Kidney (tissue), 14 donors: ENCODE data around the gene ADAMTS17. TPM values are rescaled to one million over a fixed set of nuclear protein-coding genes. Genes with fewer than 3 reads are reported as not detected.

Experiments
- DNase-seq, 5 donors: peaks; one replicate each; pipeline ENCODE4 v3.0.0-alpha.2; 2013 to 2020
- FAIRE-seq: peaks from 2 replicates; lab custom pipeline; 2012; peaks lifted over from hg19 to GRCh38; lab: Jason Lieb, UNC
- H3K27ac ChIP-seq, 2 donors: one replicate each; pipeline ENCODE4 v1.7.0; 2013; ENCODE audit warnings: low read depth in 2 of 2, low read length in 2 of 2, inconsistent platforms in 1 of 2
- H3K27me3 ChIP-seq: one replicate; pipeline ENCODE4 v1.7.1; 2013; ENCODE audit warnings: low read length, inconsistent platforms; ENCODE audit not compliant: control insufficient read depth, insufficient read depth
- H3K36me3 ChIP-seq, 3 donors: one replicate each; pipeline versions ENCODE4 v1.7.0 to v1.7.1; 2013; ENCODE audit warnings: low read length in 3 of 3, control low read depth in 1 of 3, inconsistent platforms in 1 of 3; ENCODE audit not compliant: insufficient read depth in 3 of 3, control insufficient read depth in 2 of 3
- H3K4me1 ChIP-seq, 3 donors: one replicate each; pipeline versions ENCODE4 v1.7.0 to v1.7.1; 2013; ENCODE audit warnings: low read length in 3 of 3, inconsistent platforms in 1 of 3, low read depth in 1 of 3; ENCODE audit not compliant: control insufficient read depth in 2 of 3, insufficient read depth in 2 of 3
- H3K4me3 ChIP-seq, 3 donors: one replicate each; pipeline versions ENCODE4 v1.7.0 to v1.8.1; 2013; ENCODE audit warnings: low read length in 3 of 3, control low read depth in 1 of 3, inconsistent platforms in 1 of 3
- H3K9ac ChIP-seq, 3 donors: one replicate each; pipeline versions ENCODE4 v1.7.0 to v1.7.1; 2013; ENCODE audit warnings: low read length in 3 of 3, control low read depth in 1 of 3, inconsistent platforms in 1 of 3
- H3K9me3 ChIP-seq, 3 donors: one replicate each; pipeline versions ENCODE4 v1.7.0 to v1.7.1; 2013; ENCODE audit warnings: low read length in 3 of 3, control low read depth in 1 of 3, inconsistent platforms in 1 of 3; ENCODE audit not compliant: control insufficient read depth in 2 of 3, insufficient read depth in 1 of 3
- intact Hi-C: fragments of 100-400 bp; cut with DNase I; formaldehyde crosslinking; loops from one replicate; pipeline ENCODE4 v1.11.1; 2022
- polyA plus RNA-seq: library from polyadenylated mRNA; stranded (reverse); fragments of 350-450 nt; fragmentation: Illumina TruSeq; extraction: RNeasy Lipid Tissue Mini Kit (QIAGEN cat#74804); gene quantifications from one replicate; pipeline ENCODE4 v1.2.3, GENCODE V29; 2014; ENCODE audit warnings: low read depth, low replicate concordance; ENCODE audit not compliant: insufficient read depth
- total RNA-seq: library from RNA; stranded (reverse); fragmentation: NEBNext Ultra II Directional; extraction: Animal tissue kit (Norgen Biotek cat#: 25700); gene quantifications from one replicate; pipeline ENCODE4 v1.2.1, GENCODE V29; 2021
- TF ChIP-seq, protein P1 (sequence below): IDR thresholded peaks from 3 replicates; pipeline ENCODE4 v1.5.1; 2012; ENCODE audit warnings: mild to moderate bottlenecking, moderate library complexity, borderline replicate concordance; ENCODE audit not compliant: insufficient read depth; ENCODE audit errors: extremely low read depth
- donor health status: control.
- donor health status: control.
- donor health status: control.
- donor health status: control.
- donor health status: control.
- donor health status: DM: yes; HTN: yes; CAD: no.
- donor health status: Normal renal cell carcinoma (clear cell type).

The ADAMTS17 gene
- total and polyA plus RNA-seq, 2 donors from 2014 or later, result 1.7 to 2.2 TPM

DNA sequence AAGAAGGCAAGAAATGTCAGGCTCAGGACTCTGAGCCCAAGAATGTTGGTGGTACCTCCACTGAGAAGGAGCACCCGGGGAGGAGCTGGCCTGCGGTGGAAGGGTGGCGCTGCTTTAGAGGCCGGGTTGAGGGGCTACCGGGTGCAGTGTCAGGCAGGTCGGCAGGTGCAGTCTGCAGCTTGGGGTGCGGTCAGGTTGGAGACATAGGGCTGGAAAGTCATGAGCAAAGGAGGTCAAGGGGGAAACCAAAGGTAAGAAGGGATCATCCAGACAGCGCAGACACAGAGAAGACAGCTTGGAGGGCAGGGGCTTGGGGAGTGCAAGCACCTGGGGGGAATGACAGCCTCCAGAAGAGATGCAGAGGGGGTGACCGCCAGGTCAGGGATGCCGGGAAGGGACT lies 334.2 kb downstream of the ADAMTS17 start:
- DNase-seq (peak in 1 of 5 donors; percentile 5), FAIRE-seq (no peak)
- H3K36me3 ChIP-seq, result no peaks in the 10 kb centered on the region
- no peak overlapping the region for H3K27ac ChIP-seq
- intact Hi-C loops, result no loop called here
- H3K9ac ChIP-seq, result no peak overlapping the region
- H3K27me3 ChIP-seq, result no peaks in the 10 kb centered on the region
- H3K4me1 ChIP-seq, result no peaks in the 10 kb centered on the region
- no peaks in the 10 kb centered on the region for H3K9me3 ChIP-seq
- no peak overlapping the region for H3K4me3 ChIP-seq
- TF ChIP-seq, protein P1, sequence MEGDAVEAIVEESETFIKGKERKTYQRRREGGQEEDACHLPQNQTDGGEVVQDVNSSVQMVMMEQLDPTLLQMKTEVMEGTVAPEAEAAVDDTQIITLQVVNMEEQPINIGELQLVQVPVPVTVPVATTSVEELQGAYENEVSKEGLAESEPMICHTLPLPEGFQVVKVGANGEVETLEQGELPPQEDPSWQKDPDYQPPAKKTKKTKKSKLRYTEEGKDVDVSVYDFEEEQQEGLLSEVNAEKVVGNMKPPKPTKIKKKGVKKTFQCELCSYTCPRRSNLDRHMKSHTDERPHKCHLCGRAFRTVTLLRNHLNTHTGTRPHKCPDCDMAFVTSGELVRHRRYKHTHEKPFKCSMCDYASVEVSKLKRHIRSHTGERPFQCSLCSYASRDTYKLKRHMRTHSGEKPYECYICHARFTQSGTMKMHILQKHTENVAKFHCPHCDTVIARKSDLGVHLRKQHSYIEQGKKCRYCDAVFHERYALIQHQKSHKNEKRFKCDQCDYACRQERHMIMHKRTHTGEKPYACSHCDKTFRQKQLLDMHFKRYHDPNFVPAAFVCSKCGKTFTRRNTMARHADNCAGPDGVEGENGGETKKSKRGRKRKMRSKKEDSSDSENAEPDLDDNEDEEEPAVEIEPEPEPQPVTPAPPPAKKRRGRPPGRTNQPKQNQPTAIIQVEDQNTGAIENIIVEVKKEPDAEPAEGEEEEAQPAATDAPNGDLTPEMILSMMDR, result no peak

DNA sequence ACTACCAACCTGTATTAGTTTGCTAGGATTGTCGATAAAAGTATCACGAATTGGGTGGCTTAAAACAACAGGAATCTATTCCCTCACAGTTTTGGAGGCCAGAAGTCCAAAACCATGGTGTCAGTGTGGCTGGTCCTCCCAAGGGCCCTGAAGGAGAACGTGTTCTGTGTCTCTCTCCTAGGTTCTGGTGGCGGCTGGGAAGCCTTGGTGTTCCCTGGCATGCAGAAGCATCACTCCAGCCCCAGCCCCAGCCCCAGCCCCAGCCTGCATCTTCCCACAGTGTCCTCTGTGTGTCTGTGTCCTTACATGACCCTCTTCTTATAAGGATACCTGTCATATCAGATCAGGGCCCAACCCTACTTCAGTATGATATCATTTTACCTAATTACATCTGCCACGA lies 336.1 kb downstream of the ADAMTS17 start:
- no peaks in the 10 kb centered on the region for H3K27me3 ChIP-seq
- H3K27ac ChIP-seq, result no peak overlapping the region
- no peaks in the 10 kb centered on the region for H3K36me3 ChIP-seq
- intact Hi-C loops, result no loop called here
- H3K4me3 ChIP-seq, result no peak overlapping the region
- no peaks in the 10 kb centered on the region for H3K9me3 ChIP-seq
- H3K9ac ChIP-seq, result no peak overlapping the region
- TF ChIP-seq, protein P1, result no peak
- no peak for FAIRE-seq
- no peak for DNase-seq
- no peaks in the 10 kb centered on the region for H3K4me1 ChIP-seq

DNA sequence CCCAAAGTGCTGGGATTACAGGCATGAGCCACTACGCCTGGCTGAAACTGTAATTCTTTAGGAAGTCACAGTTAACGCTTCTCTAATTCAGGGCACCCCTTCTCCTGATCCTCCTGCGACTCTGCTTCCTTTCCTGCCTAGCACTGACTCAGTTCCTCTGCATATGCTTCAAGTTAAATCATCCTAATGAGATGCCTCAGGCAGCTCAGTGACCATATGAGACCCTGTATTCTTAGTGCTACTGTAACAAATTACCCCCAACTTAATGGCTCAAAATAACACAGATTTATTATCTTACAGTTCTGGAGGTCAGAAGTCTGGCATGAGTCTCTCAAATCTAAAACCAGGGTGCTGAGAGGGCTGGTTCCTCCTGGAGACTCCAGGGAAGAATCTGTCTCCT lies 336.8 kb downstream of the ADAMTS17 start:
- H3K4me3 ChIP-seq, result no peak overlapping the region
- no peak for FAIRE-seq
- TF ChIP-seq, protein P1, result no peak

More for the DNA sequence above, 336.8 kb downstream of the ADAMTS17 start:
- no peaks in the 10 kb centered on the region for H3K36me3 ChIP-seq
- no peaks in the 10 kb centered on the region for H3K9me3 ChIP-seq
- no peak overlapping the region for H3K27ac ChIP-seq
- intact Hi-C loops, result no loop called here
- H3K9ac ChIP-seq, result no peak overlapping the region
- no peaks in the 10 kb centered on the region for H3K27me3 ChIP-seq
- H3K4me1 ChIP-seq, result no peaks in the 10 kb centered on the region
- peak in 1 of 5 donors; percentile 45 for DNase-seq
